NCI-H524 (cell line): Measurements from ENCODE around the gene MMP27.
"Not testable (repeated sequence)": the region's sequence is repeated elsewhere in the genome, so short reads cannot be mapped to it uniquely, and the experiment has no call there.

Experiments used
- DNase-seq, 2 experiments: peaks; one replicate each; lab custom pipeline; 2025; lab: John Stamatoyannopoulos, UW

MMP27 gene, protein sequence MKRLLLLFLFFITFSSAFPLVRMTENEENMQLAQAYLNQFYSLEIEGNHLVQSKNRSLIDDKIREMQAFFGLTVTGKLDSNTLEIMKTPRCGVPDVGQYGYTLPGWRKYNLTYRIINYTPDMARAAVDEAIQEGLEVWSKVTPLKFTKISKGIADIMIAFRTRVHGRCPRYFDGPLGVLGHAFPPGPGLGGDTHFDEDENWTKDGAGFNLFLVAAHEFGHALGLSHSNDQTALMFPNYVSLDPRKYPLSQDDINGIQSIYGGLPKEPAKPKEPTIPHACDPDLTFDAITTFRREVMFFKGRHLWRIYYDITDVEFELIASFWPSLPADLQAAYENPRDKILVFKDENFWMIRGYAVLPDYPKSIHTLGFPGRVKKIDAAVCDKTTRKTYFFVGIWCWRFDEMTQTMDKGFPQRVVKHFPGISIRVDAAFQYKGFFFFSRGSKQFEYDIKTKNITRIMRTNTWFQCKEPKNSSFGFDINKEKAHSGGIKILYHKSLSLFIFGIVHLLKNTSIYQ

DNA sequence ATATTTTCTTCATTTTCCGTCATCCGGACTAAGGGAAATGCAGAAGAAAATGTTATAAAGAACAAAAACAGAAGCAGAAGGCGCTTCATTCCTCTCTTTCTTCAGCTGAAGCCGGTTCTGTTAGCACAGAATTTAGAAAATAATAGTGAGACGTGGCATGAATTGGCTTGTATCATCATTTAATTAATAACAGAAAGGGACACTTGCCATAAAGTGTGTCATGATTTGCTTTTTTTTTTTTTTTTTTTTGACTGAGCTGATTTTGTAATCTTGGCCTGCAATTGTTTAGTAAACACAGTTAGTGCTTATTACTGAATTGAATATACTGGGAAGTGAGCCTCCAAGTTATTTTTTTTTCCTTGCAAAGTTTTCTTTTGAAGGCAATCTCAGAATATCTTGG lies at the start of gene MMP27:
MMP27 (minus strand) TSS at position 144 of the 400 bp plus-strand sequence; CDS start at position 89, 55 bp downstream.
- no peak for DNase-seq

DNA sequence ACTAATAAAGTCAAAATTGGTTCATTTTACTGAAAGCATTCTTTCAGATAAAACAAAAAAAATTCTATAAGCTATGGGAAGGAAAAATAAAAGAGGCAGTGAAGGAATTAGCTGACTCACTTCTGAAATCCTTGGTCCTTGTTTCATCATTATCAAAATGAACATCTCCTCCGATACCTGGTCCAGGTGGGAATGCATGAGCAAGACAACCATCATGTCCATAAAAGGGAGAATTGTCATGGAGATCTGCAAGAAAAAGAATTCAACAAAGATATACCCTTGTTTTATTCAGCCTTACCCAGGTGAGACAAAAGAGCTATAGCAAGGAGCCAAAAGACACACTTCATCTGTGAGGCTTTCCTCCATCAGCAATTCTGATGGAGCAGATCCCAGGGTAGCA lies 47.7 kb upstream of the MMP27 start:
- no peak for DNase-seq

DNA sequence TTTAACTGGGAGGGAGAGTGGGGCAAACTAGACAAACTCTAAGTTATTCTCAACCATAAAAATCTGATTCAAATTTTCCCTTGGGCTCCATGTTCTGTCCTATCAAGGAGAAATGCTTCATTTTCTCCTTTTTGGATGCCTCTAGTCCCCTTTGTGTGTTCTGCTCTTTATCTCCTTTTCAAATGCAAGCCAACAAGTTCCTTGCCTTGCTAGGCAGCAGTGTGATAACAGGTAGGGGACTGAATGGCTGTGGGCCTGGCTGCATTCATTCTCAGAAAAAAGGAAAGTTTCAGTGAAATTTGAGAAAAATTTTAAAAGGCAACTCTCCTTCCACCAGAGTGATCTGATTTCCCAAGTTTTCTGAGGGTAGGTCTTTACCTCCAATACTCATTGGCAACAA lies 46.1 kb upstream of the MMP27 start:
- no peak for DNase-seq

DNA sequence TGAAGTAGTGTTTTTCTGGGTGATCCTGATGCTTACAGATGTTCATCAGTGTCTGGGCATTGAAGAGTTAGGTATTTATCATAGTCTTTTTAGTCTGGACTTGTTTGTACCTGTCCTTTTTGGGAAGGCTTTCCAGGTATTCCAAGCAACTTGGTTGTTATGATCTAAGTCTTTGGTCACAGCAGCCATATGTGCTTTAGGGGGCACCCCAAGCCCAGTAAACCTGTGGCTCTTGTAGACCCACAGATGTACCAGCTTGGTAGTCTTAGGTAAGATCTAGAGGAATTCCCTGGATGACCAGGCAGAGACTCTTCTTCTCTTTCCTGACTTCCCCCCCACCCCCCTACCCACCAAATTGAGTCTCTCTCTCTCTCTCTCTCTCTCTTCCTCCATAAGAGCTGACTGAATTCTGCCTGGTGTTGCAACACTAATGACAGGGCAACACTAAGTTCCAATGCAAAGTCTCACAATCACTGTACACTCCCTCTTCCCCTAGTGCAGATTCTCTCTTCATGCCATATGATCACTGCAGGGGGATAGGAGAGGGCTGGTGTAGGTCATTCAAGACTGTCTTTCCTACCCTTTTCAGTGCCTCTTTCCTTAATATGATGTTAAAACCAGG lies 43.6 kb upstream of the MMP27 start:
- DNase-seq = no peak

DNA sequence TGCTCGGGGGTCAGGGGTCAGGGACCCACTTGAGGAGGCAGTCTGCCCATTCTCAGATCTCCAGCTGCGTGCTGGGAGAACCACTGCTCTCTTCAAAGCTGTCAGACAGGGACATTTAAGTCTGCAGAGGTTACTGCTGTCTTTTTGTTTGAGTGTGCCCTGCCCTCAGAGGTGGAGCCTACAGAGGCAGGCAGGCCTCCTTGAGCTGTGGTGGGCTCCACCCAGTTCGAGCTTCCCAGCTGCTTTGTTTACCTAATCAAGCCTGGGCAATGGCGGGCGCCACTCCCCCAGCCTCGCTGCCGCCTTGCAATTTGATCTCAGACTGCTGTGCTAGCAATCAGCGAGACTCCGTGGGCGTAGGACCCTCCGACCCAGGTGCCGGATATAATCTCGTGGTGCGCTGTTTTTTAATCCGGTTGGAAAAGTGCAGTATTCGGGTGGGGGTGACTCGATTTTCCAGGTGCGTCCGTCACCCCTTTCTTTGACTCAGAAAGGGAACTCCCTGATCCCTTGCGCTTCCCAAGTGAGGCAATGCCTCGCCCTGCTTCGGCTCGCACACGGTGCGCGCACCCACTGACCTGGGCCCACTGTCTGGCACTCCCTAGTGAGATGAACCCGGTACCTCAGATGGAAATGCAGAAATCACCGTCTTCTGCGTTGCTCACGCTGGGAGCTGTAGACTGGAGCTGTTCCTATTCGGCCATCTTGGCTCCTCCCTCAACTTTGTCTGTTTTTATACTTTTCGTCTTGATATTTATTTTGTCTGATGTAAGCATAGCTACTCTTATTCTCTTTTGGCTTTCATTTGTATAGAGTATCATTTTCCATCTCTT lies 41.4 kb upstream of the MMP27 start:
- peak in 1 of 2 experiments; percentile 29 for DNase-seq

DNA sequence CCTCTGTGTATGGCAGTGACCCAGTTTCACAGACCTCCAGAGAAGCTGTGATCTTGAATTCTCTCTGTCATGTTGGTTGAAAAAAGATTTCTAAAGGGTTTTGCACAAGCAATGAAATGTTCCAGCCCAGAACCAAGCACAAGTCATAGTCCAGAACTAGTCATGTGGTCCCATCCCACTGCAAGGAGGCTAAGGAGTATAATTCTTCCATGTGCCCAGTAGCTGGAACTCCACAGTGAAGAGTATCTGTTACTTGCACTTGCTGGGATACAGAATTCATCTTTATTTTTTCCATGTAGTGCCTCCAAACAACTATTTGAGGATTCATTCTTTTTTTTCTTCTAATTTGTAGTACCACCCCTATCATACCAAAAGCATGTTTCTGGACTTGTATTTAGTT lies 29.1 kb upstream of the MMP27 start:
- no peak for DNase-seq

DNA sequence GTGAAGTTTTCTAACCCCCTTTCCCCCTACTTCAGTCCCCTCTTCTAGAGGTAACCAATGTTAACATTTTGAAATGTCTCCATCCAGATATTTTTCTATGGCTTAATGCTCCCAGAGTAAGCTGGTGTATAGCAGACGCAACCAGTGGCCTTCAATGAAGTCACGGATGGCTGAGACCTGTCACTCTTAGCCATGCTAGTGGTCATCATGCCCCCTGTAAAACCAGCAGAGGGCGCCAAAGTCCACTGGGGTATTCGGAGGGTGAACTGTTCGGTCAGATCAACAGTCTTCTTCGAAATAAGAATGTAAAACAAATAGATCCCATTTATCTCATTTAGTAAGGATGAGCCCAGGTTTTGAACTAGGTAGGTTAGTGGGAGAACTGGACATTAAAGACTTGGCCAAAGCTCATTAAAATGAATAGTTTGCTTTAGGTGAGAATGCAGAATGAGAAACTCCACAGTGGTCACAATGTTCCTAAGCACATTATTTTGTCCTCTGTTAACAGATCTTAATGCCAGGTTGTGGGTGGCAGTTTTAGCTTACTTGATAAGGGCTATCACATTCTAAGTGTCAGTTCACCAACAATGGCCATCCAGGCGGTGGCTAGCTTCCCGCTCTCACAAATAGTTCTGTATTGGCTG lies 27.8 kb upstream of the MMP27 start:
- DNase-seq = peak; percentile 47 to 49

DNA sequence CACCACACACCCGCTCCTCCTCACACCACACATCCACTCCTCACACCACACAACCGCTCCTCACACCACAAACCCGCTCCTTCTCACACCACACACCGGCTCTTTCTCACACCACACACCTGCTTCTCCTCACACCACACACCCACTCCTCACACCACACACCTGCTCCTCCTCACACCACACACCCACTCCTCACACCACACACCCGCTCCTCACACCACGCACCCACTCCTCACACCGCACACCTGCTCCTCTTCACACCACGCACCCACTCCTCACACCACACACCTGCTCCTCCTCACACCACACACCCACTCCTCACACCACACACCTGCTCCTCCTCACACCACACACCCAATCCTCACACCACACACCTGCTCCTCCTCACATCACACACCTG lies 25.4 kb upstream of the MMP27 start:
- not testable (repeated sequence) for DNase-seq

DNA sequence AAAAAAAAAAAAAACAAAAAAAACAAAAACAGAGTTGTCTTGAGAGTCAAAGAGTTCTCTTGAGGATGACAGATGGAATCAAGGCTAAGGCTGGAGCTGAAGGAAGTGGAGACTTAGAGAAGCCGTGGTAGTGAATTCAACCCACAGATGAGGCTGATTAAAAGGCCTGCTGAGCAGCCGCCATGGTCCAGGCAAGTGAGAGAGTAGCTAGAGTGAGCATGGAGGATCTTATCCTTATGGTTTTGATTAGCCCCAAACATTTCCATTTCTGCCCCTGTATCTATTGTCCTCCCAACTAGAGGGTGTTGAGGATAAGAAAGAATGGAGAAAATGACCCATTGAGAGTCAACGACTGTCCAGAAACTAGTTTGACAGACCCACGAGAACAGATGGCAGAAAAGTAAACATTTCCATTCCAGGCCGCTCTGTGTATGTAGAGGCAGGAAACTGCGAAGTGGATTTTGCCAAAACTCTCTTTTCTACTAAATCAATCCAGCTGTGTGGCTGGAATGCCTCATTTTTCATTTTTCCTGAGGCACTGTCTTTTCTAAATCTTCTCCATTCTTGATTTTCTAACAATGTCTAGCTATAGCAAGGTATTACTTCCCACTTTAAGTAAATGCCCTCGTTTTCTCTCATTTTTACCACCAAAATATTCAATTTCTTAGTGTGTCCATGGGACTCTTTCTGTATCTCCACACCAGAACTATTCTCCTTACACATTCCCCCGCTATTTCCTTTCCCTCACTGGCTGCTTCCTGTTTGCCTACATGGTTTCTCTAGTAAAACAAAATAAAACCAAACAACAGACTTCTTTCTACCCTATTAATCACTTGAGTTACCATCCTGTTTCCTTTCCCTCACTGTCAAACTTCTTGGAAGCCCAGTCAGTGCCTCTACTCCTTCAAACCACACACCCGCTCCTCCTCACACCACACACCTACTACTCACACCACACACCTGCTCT lies 24.6 kb upstream of the MMP27 start:
- DNase-seq = no peak

DNA sequence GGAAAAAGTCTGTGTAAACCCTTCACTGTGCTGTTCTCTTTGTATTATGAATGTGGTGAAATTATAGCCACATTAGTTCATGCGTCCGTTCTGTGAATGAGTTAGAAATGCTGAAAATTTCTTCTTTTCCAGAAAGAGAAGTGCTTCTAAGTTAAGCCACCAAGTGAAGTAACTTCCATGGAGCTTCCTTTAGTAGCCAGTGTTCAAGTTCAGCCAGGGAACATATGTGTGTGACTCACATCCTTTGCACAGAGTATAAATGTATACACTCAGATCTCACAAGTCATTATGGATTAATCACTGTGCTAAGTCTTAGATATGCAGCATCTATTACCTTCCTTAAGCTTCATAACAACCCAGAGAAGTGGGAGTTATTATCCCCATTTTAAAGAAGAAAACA lies 22.3 kb upstream of the MMP27 start:
- DNase-seq = no peak

DNA sequence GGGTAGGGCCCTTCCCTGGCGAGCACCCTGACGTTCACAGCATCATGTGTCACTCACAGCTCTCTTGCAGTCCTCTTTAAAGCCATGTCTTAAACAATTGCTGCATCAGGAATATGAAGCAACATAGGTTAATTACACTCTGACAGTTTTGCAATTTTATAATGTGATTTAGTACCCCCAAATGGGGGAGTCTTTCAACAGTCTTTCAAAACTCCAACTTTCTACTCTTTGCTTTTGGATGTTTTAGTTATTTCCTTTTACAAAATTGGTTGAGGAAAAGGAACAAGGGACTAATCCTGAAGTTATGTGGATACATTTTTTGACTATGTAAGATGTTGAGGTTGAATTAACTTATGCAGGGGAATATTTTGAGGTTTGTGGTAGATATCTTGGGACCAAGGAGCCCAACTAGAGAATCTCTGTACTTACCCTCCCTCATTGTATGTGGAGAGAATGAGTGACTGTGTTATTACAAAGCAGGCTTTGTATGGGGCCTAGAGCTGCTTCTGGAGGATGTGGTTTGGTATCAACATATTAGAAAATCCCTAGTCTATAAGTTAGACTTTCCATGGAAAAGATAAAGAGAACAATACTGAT lies 19.4 kb upstream of the MMP27 start, which contains the start of gene MMP8:
MMP8 (minus strand) TSS at position 51 of the 597 bp plus-strand sequence. CDS start 99 bp downstream, outside the sequence.
- no peak for DNase-seq

DNA sequence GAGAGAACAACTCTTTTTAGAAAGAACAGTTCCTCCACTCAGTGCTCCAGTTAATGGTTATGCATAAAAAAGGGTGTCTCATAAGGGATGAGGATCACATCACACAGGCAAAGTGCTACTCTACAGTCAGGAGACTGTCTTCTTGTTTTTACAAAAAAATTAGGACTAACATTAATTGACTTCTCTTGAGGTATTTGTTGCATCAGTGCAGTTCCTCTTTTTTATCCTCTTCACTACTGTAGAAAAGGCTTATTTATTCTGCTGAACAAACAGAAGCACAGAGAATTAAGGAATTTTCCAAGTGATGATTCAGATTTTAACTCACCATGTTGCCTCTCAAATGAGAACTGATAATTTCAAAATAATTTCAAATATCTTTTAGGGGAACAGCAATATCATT lies 17.3 kb upstream of the MMP27 start:
- no peak for DNase-seq

DNA sequence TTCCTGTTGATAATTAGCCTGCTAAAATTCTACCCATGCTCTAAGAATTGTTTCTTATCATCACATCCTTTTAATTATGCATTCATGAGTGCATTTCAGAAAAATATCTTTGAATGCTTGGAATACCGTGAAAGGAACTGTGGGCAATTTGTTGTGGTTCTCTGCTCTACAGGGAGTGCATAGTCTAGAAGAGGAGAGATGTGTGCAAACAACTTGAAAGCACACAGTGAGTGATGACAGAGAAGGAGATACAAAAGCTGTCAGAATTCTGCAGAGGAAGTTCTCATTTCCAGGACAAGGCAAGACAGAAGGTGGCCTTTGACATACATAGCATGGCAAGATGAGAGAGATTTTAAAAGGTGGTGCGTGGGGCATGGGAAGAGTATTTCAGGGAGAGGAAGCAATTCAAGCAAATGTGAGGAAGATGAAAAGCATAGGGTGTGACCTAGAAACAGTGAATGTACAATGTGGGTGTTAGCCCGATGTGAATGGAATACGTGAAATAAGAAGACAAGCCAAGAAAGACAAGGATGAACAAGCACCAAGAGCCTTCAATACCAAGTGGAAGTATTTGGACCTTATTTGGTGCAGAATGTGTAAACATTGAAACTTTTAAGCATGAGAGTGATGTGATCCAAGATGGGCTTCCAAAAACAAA lies 14.2 kb upstream of the MMP27 start:
- DNase-seq = no peak

DNA sequence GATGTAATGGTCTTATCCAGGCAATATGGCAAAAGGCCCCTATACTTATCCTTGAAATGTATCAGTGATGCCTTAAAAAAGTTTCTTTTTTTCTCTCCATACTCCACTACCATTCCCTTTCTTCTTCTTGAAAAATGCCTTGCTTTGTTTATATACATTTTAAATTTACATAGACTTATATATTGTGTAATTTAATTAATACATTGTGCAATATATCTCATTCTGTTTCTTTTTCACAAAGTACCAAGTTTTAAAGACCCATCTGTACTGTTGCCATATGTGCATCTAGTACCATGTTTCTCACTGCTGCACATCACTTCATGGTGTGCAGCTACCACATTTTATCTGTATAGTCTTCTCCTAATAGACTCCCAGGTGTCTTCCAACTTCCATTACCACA lies 11.7 kb upstream of the MMP27 start:
- peak in 1 of 2 experiments; percentile 14 for DNase-seq

DNA sequence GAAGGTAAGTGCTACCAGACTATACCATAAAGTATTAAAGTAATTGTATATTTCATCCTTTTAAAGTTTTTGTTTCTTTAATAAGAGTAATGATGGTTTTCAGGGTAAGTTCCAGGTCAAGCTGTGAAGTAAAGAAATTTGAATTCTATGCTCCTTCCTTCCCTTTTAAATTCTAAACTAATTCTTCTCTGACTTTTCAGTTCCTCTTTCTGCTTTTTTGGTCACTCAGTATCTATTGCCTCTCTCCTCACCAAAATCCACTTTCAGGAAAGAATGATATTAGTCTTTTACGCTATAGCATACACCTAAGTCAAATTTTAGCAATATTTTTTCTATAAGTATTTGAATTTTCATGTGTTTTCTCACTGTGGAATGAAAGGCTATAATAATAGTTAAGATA lies 11.0 kb upstream of the MMP27 start:
- DNase-seq = no peak

DNA sequence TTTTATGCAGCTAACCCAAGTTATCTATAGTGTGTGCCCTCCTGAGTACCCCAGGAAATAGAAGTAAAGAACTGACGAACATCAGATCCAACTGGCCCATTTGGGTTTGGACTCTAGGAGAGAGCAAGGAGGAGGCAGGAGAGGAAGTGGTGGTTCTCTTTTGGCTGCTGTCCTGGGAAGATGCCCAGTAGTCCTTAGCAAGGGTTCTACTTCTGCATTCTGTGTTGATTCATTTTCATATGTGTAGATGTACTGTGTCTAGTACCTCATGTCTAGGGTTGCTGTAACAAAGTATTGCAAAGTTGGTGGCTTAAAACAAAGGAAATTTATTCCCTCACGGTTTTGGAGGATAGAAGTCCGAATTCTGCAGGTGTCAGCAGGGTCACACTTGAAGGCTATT lies 6.6 kb upstream of the MMP27 start:
- no peak for DNase-seq

DNA sequence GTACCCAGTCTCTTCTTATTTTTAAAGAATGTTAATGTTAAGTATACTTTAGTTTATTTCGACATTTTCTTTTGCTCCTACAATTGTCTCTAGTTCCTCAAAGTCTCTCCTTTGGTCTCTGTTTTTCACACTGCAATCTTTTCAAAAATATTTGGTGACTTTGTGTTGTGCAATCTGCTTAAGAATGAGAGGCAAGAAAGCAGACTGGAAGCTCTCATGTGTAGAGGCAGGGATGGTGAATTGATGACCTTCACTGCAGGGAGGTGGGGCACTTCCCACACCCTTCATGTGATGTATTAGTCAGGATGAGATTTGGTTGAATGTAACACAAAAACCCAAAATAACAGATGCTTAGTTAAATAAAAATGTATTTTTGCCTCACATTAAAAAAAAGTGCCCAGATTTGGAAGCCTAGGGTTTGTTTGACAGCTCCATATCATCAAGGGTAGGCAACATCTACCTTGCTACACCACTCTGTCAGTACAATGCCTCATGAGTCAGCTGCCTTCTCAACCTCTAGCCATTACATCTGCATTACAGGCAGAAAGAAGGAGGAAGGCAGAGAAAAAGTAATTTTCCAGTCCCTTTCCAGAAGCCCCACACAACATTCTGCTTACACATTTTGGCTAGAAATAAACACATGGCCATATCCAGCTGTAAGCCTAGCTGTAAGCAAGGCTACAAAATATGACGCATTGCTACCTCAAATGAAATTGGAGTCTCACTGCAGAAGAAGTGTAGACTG lies 3.8 kb upstream of the MMP27 start:
- DNase-seq = no peak

DNA sequence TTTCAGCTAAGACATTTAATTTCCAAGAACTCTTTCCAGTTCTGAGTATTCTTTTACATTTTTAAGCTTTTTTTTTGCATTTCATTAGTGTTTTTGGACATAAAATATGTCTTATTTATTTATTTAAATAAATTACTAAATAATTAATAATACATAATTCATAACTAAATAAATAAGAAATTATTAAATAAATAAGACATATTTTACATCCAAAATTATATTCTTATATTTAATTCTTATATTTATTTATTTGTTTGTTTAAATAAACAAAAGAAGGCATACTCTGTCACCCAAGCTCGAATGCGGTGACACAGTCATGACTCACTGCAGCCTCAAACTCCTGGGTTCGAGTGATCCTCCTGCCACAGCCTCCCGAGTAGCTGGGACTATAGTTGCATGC lies 3.1 kb upstream of the MMP27 start:
- DNase-seq = no peak

DNA sequence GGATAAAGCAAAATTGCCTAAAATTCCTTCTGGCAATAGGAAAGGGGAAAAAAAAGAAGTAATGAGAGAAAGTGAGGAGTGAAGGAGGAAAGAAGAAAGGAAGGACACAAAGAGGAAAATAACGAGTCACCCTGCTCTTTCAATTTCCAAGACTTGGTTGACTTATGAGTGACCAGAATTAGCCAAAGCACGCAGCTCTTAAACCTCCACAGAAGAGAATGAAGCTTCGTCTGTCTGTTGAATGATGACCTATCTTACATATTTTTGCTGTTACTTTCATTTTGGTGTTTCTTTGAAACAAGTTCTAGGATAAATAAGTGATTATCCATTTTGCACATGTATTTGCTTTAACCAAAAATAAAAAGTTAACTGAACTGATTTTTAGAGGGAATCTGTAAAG lies 728 bp downstream of the MMP27 start:
- no peak for DNase-seq
